Tibial artery (tissue), 4 donors: ENCODE results near the gene USP40.
A peak's percentile ranks its signal among the peaks of the same experiment; 100 is the strongest.

Experiments used
- DNase-seq, 2 donors: peaks; one replicate each; pipeline ENCODE4 v3.0.0-alpha.2; 2019
- H3K27ac ChIP-seq, 2 donors: fragments of 200-600 bp; sonication (generic) in 1 of 2; 1 replicate in 1 of 2; 2 replicates in 1 of 2; pipeline ENCODE4 v1.5.1; 2018 to 2019; ENCODE audit warnings: mild to moderate bottlenecking in 1 of 2
- H3K27me3 ChIP-seq, 2 donors: fragments of 200-600 bp; sonication (generic) in 1 of 2; one replicate each; pipeline versions ENCODE4 v1.5.1 to v1.6.0; 2016 to 2019
- H3K36me3 ChIP-seq, 3 donors: fragments of 200-600 bp; sonication (generic) in 2 of 3; one replicate each; pipeline ENCODE4 v1.5.1; 2016 to 2019; ENCODE audit warnings: mild to moderate bottlenecking in 2 of 3
- H3K4me1 ChIP-seq, 4 donors: fragments of 200-600 bp; sonication (generic) in 2 of 4; 1 replicate in 3 of 4; 2 replicates in 1 of 4; pipeline ENCODE4 v1.5.1; 2016 to 2019
- H3K4me3 ChIP-seq, 2 donors: fragments of 200-600 bp; sonication (generic) in 1 of 2; 1 replicate in 1 of 2; 2 replicates in 1 of 2; pipeline ENCODE4 v1.5.1; 2018 to 2019; ENCODE audit warnings: mild to moderate bottlenecking in 2 of 2
- H3K9me3 ChIP-seq, 3 donors: fragments of 200-600 bp; sonication (generic) in 1 of 3; one replicate each; pipeline ENCODE4 v1.5.1; 2016 to 2019
- intact Hi-C: fragments of 100-400 bp; cut with DNase I; formaldehyde crosslinking; loops from one replicate; pipeline ENCODE4 v1.15.0; 2023; ENCODE audit warnings: low total_unique reads
- TF ChIP-seq, protein P1 (sequence below), 2 experiments: fragments of 200-600 bp in 1 of 2; fragments of 450-650 bp in 1 of 2; IDR thresholded peaks; one replicate each; pipeline ENCODE4 v1.5.1; 2017 to 2019; ENCODE audit warnings: antibody characterized with exemption in 2 of 2, mild to moderate bottlenecking in 1 of 2, moderate library complexity in 1 of 2

Gene USP40

GRCh38 chr2:233429175-233429897 lies 137.2 kb downstream of the USP40 start:
- intact Hi-C loops = no loop called here
- Histone ChIP-seq H3K4me3 (no peak overlapping the region), H3K36me3 (peaks cover 0 to 1% (median under 1%) of the 10 kb centered on the region in 3 donors), H3K27me3 (no peaks in the 10 kb centered on the region), H3K9me3 (no peaks in the 10 kb centered on the region), H3K4me1 (peaks cover 4 to 47% (median 19%) of the 10 kb centered on the region in 4 donors), H3K27ac (peak overlapping the region; percentile 16 to 29)
- DNase-seq = peak in 1 of 2 donors; percentile 41
- TF ChIP-seq, protein P1, sequence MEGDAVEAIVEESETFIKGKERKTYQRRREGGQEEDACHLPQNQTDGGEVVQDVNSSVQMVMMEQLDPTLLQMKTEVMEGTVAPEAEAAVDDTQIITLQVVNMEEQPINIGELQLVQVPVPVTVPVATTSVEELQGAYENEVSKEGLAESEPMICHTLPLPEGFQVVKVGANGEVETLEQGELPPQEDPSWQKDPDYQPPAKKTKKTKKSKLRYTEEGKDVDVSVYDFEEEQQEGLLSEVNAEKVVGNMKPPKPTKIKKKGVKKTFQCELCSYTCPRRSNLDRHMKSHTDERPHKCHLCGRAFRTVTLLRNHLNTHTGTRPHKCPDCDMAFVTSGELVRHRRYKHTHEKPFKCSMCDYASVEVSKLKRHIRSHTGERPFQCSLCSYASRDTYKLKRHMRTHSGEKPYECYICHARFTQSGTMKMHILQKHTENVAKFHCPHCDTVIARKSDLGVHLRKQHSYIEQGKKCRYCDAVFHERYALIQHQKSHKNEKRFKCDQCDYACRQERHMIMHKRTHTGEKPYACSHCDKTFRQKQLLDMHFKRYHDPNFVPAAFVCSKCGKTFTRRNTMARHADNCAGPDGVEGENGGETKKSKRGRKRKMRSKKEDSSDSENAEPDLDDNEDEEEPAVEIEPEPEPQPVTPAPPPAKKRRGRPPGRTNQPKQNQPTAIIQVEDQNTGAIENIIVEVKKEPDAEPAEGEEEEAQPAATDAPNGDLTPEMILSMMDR (IDR thresholded peaks at IDR 0.05) = no peak

GRCh38 chr2:233428438-233428837 lies 138.1 kb downstream of the USP40 start:
- no peaks in the 10 kb centered on the region for H3K36me3 ChIP-seq
- DNase-seq = no peak
- peaks cover 4 to 54% (median 23%) of the 10 kb centered on the region in 4 donors for H3K4me1 ChIP-seq
- H3K27me3 ChIP-seq = no peaks in the 10 kb centered on the region
- H3K9me3 ChIP-seq = no peaks in the 10 kb centered on the region
- TF ChIP-seq, protein P1 (IDR thresholded peaks at IDR 0.05) = no peak
- H3K4me3 ChIP-seq = no peak overlapping the region
- H3K27ac ChIP-seq = peak overlapping the region; percentile 4 to 16
- intact Hi-C loops = no loop called here

DNA sequence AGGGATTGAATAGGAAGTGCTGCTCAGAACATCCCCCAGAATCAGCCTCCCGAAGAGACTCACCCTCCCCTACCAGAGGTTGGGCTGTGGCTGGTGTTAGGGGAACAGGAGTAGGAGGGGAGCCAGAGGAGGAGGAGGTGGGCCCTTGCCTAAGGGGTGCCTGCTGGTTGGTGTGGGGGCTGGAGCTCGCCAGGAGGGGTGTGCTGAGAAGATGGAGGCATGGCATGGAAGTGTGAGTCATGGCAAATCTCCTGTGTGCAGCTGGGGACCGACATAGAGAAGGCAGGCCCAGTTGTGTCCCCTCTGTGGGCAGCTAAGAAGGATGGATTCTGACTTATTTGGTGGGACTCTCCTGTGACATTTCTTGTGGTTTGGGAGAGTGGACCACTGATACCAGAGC lies 138.6 kb downstream of the USP40 start:
- no peak overlapping the region for H3K4me3 ChIP-seq
- H3K36me3 ChIP-seq = no peaks in the 10 kb centered on the region
- intact Hi-C loops = no loop called here
- peak overlapping the region; percentile 4 to 14 for H3K27ac ChIP-seq
- peak in 1 of 2 donors; percentile 39 for DNase-seq
- peaks cover 4 to 55% (median 23%) of the 10 kb centered on the region in 4 donors for H3K4me1 ChIP-seq
- no peaks in the 10 kb centered on the region for H3K9me3 ChIP-seq
- H3K27me3 ChIP-seq = no peaks in the 10 kb centered on the region
- TF ChIP-seq, protein P1 (IDR thresholded peaks at IDR 0.05) = no peak

DNA sequence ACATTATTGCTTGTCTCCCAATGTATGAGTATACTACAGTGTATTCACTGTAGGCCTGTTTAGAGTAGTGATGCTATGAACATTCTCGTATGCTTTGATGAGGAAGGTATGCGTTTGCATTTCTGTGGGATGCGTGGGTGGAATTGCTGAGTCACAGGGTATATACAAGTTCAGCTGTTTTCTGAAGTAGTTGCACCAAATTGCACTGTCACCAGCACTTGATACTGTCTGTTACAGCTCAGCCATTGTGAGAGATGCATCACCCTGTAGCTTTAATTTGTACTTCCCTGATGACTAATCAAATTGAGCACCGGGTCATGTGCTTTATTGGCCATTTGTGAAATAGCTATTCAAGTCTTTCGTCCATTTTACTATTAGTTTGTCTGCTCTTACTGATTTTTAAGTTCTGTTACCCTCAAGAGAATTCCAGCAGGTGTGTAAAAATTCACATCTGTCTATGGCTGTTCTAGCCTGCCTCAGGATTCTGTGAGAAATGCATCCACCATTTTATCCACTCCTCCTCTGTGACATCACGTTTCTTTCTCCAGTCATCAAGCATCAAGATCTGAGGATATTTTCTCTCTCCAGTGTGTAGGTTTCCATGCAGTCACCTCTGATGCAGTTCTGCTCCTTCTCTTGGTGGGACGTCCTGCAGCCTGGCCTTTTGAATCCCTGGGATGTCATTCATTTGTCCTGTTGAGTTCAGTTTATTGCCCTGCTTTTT lies 139.8 kb downstream of the USP40 start:
- intact Hi-C loops = no loop called here
- Histone ChIP-seq H3K4me1 (peaks cover 4 to 66% (median 27%) of the 10 kb centered on the region in 4 donors), H3K4me3 (no peak overlapping the region), H3K27ac (no peak overlapping the region), H3K9me3 (no peaks in the 10 kb centered on the region), H3K27me3 (no peaks in the 10 kb centered on the region), H3K36me3 (no peaks in the 10 kb centered on the region)
- peak in 1 of 2 donors; percentile 24 for DNase-seq
- TF ChIP-seq, protein P1 (IDR thresholded peaks at IDR 0.05) = no peak
